Fibroblast of lung (primary cell): ENCODE data around the gene IGSF9. TPM values are rescaled to one million over a fixed set of nuclear protein-coding genes. Genes with fewer than 3 reads are reported as not detected.

Experiments used
- DNase-seq, 2 donors: peaks; one replicate each; pipeline versions ENCODE4 v3.0.0 to v3.0.0-alpha.2; 2010; ENCODE audit warnings: low read depth in 2 of 2
- H2AFZ ChIP-seq: 2 replicates; pipeline ENCODE4 v1.5.1; 2012; ENCODE audit warnings: low read length, control low read depth, inconsistent platforms
- H3K27ac ChIP-seq: 2 replicates; pipeline ENCODE4 v1.5.1; 2011; ENCODE audit warnings: low read length, control low read depth; ENCODE audit not compliant: insufficient read depth
- H3K27me3 ChIP-seq: 2 replicates; pipeline ENCODE4 v1.5.1; 2011; ENCODE audit warnings: mild to moderate bottlenecking, low read length; ENCODE audit not compliant: control insufficient read depth, insufficient read depth
- H3K36me3 ChIP-seq: 2 replicates; pipeline ENCODE4 v1.5.1; 2011; ENCODE audit warnings: low read length; ENCODE audit not compliant: control insufficient read depth, insufficient read depth
- H3K4me1 ChIP-seq: 2 replicates; pipeline ENCODE4 v1.5.1; 2011; ENCODE audit warnings: low read length; ENCODE audit not compliant: control insufficient read depth, insufficient read depth; ENCODE audit errors: extremely low read depth
- H3K4me2 ChIP-seq: 2 replicates; pipeline ENCODE4 v1.5.1; 2011; ENCODE audit warnings: low read length, control low read depth; ENCODE audit not compliant: insufficient read depth; ENCODE audit errors: extremely low read depth
- H3K4me3 ChIP-seq, 4 experiments: fragments of 200-600 bp in 1 of 4; sonication (generic) in 1 of 4; replicated peaks in 1 of 4; 2 replicates each; pipeline ENCODE4 v1.5.1; 2011 to 2016; ENCODE audit warnings: low read length in 4 of 4, low read depth in 3 of 4, mild to moderate bottlenecking in 3 of 4, control low read depth in 2 of 4, inconsistent platforms in 1 of 4, mixed read lengths in 1 of 4; ENCODE audit not compliant: insufficient read depth in 1 of 4; ENCODE audit errors: control extremely low read depth in 1 of 4
- H3K79me2 ChIP-seq: 2 replicates; pipeline ENCODE4 v1.5.1; 2012; ENCODE audit warnings: mild to moderate bottlenecking, low read length, inconsistent platforms; ENCODE audit not compliant: control insufficient read depth, insufficient read depth
- H3K9ac ChIP-seq: 2 replicates; pipeline ENCODE4 v1.5.1; 2011; ENCODE audit warnings: mild to moderate bottlenecking, low read length, control low read depth; ENCODE audit not compliant: insufficient read depth
- H3K9me3 ChIP-seq: 2 replicates; pipeline ENCODE4 v1.5.1; 2012; ENCODE audit warnings: low read depth, low read length; ENCODE audit not compliant: control insufficient read depth, insufficient read depth
- H4K20me1 ChIP-seq: 2 replicates; pipeline ENCODE4 v1.5.1; 2011; ENCODE audit warnings: low read length; ENCODE audit not compliant: control insufficient read depth, insufficient read depth; ENCODE audit errors: extremely low read depth
- CTCF ChIP-seq, 2 donors: IDR thresholded peaks in 1 of 2; conservative IDR thresholded peaks in 1 of 2; 1 replicate in 1 of 2; 2 replicates in 1 of 2; pipeline ENCODE4 v1.5.1; 2011 to 2012; ENCODE audit warnings: low read length in 2 of 2, control low read depth in 1 of 2, inconsistent platforms in 1 of 2, low read depth in 1 of 2, mild to moderate bottlenecking in 1 of 2
- EZH2 ChIP-seq: IDR thresholded peaks from 2 replicates; pipeline ENCODE4 v1.5.1; 2012; ENCODE audit warnings: low read length, control low read depth, mild to moderate bottlenecking; ENCODE audit errors: missing control alignments
- polyA plus RNA-seq, 2 donors: library from polyadenylated mRNA; depleted of rRNA in 1 of 2; stranded (reverse) in 1 of 2; unstranded in 1 of 2; fragments of >200 nt; gene quantifications; 2 replicates each; pipeline ENCODE4 v1.2.1, GENCODE V29; 2011 to 2012; ENCODE audit warnings: missing spikeins in 1 of 2
- total RNA-seq: library from RNA; depleted of rRNA; stranded (reverse); fragments of >200 nt; gene quantifications from 2 replicates; pipeline ENCODE4 v1.2.1, GENCODE V29; 2014

IGSF9 gene
- total and polyA plus RNA-seq, 2 donors (not counting 1 experiment from before 2014, with no cell fraction given) = under 0.01 TPM; not detected in 1

- no peaks in the 10 kb centered on the region for H3K9me3 ChIP-seq
- no peak overlapping the region for H3K9ac ChIP-seq
- H3K36me3 ChIP-seq = no peaks in the 10 kb centered on the region
- no peak for DNase-seq
- TF ChIP-seq EZH2 (no peak), CTCF (conservative IDR thresholded peaks at IDR 0.05 in 1 of 2, IDR thresholded peaks at IDR 0.05 in 1 of 2; ENCODE audit: low read depth in 1 of 2, low read length in 2 of 2) (no peak)
- peaks cover 23% of the 10 kb centered on the region for H3K27me3 ChIP-seq
- H3K4me1 ChIP-seq = no peaks in the 10 kb centered on the region
- H4K20me1 ChIP-seq = no peaks in the 10 kb centered on the region
- H3K4me3 ChIP-seq = no peak overlapping the region
- H3K79me2 ChIP-seq = no peaks in the 10 kb centered on the region
- no peak overlapping the region for H3K4me2 ChIP-seq
- H2AFZ ChIP-seq = no peak overlapping the region
- no peak overlapping the region for H3K27ac ChIP-seq
Observed at GRCh38 chr1:159949123-159949522, 3.7 kb upstream of the IGSF9 start.

- H3K27ac ChIP-seq = no peak overlapping the region
- H2AFZ ChIP-seq = no peak overlapping the region
- H3K79me2 ChIP-seq = no peaks in the 10 kb centered on the region
- TF ChIP-seq EZH2 = no peak
- TF ChIP-seq CTCF (conservative IDR thresholded peaks at IDR 0.05 in 1 of 2, IDR thresholded peaks at IDR 0.05 in 1 of 2; ENCODE audit: low read depth in 1 of 2, low read length in 2 of 2) = no peak
- no peaks in the 10 kb centered on the region for H3K9me3 ChIP-seq
- H3K4me1 ChIP-seq = no peaks in the 10 kb centered on the region
- no peaks in the 10 kb centered on the region for H4K20me1 ChIP-seq
- no peaks in the 10 kb centered on the region for H3K36me3 ChIP-seq
- H3K4me3 ChIP-seq = no peak overlapping the region
- no peak overlapping the region for H3K9ac ChIP-seq
- H3K4me2 ChIP-seq = no peak overlapping the region
- H3K27me3 ChIP-seq = peaks cover 32% of the 10 kb centered on the region
- no peak for DNase-seq
Observed at GRCh38 chr1:159947942-159948341, 2.5 kb upstream of the IGSF9 start.

DNA sequence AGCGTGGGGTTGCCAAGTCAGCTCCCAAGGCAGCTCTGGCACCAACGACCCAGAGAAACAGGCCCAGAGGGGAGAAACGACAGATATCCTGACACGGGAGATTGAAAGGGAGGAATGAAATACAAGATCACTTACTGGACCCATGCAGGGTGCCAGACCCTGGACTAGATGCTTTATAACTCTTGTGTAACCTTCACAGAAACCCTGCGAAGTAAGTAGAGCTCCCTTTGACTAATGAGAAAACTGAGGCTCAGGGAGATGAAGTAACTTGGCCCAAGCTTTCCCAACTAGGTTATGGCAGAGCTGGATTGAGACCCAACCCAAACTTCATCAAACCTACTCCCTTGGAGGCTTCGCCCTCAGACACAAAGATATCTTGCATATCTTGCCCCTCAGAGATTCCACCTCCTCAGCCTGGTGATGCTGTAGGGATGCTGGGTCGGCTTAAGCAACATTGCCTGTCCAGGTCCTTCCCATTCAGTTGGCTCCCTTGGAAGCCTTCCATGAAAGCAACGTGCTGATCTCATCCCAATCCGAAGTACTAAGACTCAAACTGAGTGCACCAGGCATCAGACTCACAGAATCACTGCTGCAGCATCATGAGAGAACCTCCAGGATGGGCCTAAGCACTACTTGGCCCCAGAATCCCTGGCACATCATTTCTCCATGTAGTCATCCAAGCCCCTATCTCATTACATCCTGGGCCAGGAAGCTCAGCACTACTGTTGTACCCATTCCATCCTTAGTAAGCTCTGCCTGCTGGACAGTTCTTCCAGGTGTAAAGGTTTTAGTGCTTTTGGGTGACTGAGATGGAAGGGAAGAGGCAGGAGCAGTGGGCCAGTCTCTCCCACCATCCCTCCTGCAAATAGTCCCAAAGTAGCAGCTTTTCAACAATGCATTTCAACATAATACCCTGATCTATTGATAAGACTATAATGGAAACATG, 1.1 kb upstream of the IGSF9 start:
- Histone ChIP-seq H3K27ac (no peak overlapping the region), H3K9ac (no peak overlapping the region), H3K4me1 (no peaks in the 10 kb centered on the region), H4K20me1 (no peaks in the 10 kb centered on the region), H3K36me3 (no peaks in the 10 kb centered on the region), H2AFZ (no peak overlapping the region), H3K27me3 (peaks cover 35% of the 10 kb centered on the region), H3K79me2 (no peaks in the 10 kb centered on the region), H3K4me3 (no peak overlapping the region), H3K9me3 (no peaks in the 10 kb centered on the region), H3K4me2 (no peak overlapping the region)
- TF ChIP-seq EZH2 = no peak
- no peak for TF ChIP-seq CTCF (conservative IDR thresholded peaks at IDR 0.05 in 1 of 2, IDR thresholded peaks at IDR 0.05 in 1 of 2; ENCODE audit: low read depth in 1 of 2, low read length in 2 of 2)
- no peak for DNase-seq
